GM12864 (cell line): ENCODE results near the gene ACADVL.

Experiments
- DNase-seq: peaks from one replicate; pipeline ENCODE4 v3.0.0-alpha.2; 2011; ENCODE audit warnings: low read depth
- H3K4me3 ChIP-seq: 2 replicates; pipeline ENCODE4 v1.5.1; 2011; ENCODE audit warnings: mild to moderate bottlenecking, low read depth, low read length, control low read depth
- CTCF ChIP-seq: IDR thresholded peaks from 2 replicates; pipeline ENCODE4 v1.5.1; 2011; ENCODE audit warnings: low read depth, mild to moderate bottlenecking, moderate library complexity, low read length, control low read depth, inconsistent platforms; ENCODE audit errors: missing control alignments

The ACADVL gene

DNA sequence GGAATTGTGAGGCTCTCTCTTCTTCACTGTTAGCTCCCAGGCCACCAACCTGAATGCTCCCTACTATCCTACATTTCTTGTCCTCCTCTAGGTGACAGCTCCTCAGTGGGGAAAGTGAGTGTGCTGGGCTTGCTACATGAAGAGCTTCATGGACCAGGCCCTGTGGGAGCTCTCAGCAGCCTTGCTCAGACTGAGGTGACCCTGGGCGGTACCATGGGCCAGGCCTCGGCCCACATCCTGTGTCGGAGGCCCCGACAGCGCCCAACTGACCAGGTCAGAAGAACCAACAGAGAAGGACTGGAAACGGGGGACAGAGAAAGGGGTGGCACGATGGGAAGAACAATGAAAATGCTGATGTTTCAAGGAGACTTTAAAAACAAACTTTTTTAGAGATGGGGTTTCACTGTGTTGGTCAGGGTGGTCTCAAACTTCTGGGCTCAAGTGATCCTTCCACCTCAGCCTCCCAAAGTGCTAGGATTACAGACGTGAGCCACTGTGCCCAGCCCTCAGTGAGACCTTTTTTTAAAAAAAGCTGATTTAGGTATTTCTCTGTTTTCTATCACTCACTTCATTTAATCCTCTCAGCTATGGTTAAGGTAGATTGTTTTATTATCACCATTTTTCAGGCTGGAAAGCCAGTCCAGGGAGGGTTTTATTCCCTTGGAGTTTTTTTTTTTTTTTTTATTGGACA, 37.2 kb downstream of the ACADVL start:
- TF ChIP-seq CTCF: no peak
- no peak for DNase-seq
- no peak overlapping the region for H3K4me3 ChIP-seq

- H3K4me3 ChIP-seq: no peak overlapping the region
- TF ChIP-seq CTCF: no peak
- no peak for DNase-seq
Observed at GRCh38 chr17:7258731-7259554, 39.2 kb downstream of the ACADVL start.

DNA sequence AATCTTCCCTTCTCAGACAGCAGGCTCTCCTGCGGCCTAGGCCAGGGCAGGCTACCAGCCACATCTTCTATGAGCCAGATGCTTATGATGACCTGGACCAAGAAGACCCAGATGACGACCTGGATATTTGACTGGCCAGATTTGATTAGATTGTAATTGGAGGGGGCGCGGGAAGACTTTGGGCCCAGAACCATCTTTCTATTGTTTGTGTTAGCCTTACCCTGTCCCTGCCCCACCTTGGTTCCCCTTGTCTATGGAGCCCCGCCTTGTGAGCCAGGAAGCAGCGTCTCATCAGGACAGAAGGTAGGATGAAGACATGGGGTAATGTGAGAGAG, 39.8 kb downstream of the ACADVL start:
- H3K4me3 ChIP-seq: no peak overlapping the region
- DNase-seq: no peak
- TF ChIP-seq CTCF: no peak

- TF ChIP-seq CTCF: no peak
- DNase-seq: no peak
- no peak overlapping the region for H3K4me3 ChIP-seq
Observed at GRCh38 chr17:7260151-7260550, 40.4 kb downstream of the ACADVL start.

GRCh38 chr17:7260651-7261378, 41.1 kb downstream of the ACADVL start:
- TF ChIP-seq CTCF: no peak
- H3K4me3 ChIP-seq: peak overlapping the region; percentile 34
- DNase-seq: no peak

DNA sequence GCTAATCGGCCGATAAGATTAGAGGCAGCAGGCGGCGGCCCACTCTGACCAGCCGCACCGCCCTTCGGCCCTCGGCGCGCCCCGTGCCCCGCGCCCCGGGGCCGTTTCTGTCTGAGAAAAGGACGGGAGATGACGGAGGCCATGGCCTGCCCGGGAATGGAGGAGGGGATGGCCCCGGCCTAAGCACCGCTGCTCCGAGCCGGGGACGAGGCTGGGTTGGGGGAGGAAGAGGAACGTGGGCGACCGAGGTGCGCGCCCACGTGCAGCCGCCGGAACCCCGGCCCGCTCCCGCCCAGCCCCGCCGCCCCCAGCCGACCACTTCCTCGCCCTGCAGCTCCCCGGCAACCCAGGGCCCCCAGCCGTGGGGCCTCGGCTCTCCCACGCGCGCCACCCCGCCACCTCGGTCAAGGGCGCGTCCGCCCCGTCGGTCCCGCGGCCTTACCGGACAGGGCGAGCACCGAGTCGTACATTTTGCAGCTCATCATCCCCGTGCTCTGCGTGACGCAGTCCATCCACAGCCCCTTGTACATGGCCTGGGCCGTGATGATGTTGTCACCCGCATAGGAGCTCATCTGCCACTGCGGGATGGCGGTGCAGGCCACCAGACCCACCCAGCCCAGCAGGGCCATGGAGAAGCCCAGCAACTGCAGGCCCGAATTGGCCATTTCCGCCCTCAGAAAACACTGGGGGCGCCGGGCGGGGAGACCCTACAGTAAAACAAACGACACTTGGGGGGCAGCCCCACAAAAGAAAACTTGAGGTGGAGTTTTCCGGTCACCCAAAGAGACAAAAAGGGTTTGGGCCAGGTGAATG, 41.8 kb downstream of the ACADVL start:
- DNase-seq: no peak
- TF ChIP-seq CTCF: no peak
- H3K4me3 ChIP-seq: peak overlapping the region; percentile 34
